GM06990 (cell line): ENCODE results near the gene ARPP21.

Experiments
- DNase-seq: peaks from one replicate; pipeline ENCODE4 v3.0.0-alpha.2; 2011; ENCODE audit not compliant: insufficient read length; ENCODE audit errors: extremely low read depth
- H3K27me3 ChIP-seq: replicated peaks from 2 replicates; pipeline ENCODE4 v1.6.0; 2011; ENCODE audit warnings: low read length; ENCODE audit not compliant: control insufficient read depth, insufficient read depth
- H3K36me3 ChIP-seq: 2 replicates; pipeline ENCODE4 v1.5.1; 2011; ENCODE audit warnings: low read length; ENCODE audit not compliant: control insufficient read depth, insufficient read depth
- H3K4me3 ChIP-seq: replicated peaks from 2 replicates; pipeline ENCODE4 v1.5.1; 2011; ENCODE audit warnings: low read depth, mild to moderate bottlenecking, control low read depth, low read length
- TF ChIP-seq, protein P1 (sequence below): IDR thresholded peaks from 2 replicates; pipeline ENCODE4 v1.5.1; 2011; ENCODE audit warnings: low read length, control low read depth, mild to moderate bottlenecking, inconsistent platforms; ENCODE audit not compliant: insufficient read depth, poor library complexity, severe bottlenecking

ARPP21 gene

DNA sequence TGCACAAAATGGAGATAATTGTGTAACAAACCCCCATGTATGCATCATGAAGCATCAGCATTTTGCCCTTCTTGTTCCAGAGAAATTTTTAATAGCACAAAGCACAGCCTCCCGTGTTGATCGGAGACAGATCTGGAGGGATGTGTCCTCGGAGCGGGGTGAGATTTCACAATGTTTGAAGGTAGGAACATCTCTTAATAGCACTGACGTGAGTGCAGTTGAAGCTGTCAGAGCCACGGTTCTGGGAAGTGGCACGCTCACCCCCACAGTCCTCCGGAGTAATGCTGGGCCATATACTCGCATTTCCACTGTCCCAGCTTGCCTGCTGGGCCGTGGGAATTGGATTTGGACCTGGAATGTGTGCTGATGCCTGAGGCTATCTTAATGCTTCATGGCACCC lies 24.1 kb downstream of the ARPP21 start:
- DNase-seq, result no peak

DNA sequence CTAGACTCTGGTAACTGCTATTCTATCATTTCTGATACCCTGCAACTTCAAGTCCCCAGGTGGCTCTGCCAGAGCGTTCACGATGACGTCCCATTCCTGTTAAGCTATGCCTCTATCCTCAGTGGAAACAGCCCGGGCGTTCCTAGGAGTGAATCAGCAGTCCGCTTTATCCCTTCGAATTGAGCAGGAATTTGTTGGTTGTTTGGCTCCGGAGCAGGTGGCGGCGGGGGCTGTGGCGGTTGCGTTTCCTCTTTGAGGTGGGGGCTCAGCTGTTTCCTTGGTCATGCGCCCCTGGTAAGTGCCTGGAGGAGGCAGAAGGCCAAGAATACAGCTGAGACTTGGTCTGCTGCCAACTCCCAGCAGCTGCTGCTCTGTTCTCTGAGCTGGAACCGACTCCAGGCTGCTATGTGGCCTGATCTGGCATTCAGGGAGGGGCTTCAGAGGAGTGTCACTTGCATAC lies 25.2 kb downstream of the ARPP21 start:
- no peaks in the 10 kb centered on the region for H3K27me3 ChIP-seq
- no peaks in the 10 kb centered on the region for H3K36me3 ChIP-seq
- DNase-seq, result peak; percentile 20
- TF ChIP-seq, protein P1, sequence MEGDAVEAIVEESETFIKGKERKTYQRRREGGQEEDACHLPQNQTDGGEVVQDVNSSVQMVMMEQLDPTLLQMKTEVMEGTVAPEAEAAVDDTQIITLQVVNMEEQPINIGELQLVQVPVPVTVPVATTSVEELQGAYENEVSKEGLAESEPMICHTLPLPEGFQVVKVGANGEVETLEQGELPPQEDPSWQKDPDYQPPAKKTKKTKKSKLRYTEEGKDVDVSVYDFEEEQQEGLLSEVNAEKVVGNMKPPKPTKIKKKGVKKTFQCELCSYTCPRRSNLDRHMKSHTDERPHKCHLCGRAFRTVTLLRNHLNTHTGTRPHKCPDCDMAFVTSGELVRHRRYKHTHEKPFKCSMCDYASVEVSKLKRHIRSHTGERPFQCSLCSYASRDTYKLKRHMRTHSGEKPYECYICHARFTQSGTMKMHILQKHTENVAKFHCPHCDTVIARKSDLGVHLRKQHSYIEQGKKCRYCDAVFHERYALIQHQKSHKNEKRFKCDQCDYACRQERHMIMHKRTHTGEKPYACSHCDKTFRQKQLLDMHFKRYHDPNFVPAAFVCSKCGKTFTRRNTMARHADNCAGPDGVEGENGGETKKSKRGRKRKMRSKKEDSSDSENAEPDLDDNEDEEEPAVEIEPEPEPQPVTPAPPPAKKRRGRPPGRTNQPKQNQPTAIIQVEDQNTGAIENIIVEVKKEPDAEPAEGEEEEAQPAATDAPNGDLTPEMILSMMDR, result no peak
- H3K4me3 ChIP-seq, result no peak overlapping the region

More for the DNA sequence above, 24.1 kb downstream of the ARPP21 start:
- no peaks in the 10 kb centered on the region for H3K36me3 ChIP-seq
- TF ChIP-seq, protein P1, result no peak
- no peaks in the 10 kb centered on the region for H3K27me3 ChIP-seq
- no peak overlapping the region for H3K4me3 ChIP-seq

DNA sequence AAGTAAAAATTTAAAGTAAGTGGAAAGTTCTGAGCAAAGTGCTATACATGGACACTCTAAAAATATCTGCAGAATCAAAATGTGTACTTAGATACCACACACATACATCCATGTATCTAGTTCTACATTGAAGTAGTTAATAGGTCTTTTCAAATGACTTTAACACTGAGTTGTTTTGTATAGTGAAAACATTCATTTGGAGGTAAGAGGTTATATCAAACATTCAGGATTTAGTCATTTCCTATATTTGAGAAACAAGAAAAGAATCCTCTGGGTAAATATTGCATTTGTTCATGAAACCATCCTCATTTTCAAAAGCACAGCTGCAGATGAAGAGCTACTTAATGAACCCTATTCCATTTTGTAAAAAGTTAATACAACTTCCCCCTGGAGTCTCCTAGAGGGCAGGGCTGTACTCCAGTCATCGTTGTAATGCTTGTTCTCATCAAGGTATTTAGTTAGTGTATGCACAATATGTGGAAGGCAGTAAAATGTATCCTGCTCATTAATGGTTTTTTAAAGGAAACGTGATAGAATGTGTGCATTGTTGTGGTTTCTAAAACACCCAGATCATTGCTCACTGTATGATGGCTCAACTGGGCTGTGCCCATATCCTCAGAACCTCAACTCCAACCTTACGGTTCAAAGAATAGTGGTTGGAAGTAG lies 26.2 kb downstream of the ARPP21 start:
- H3K36me3 ChIP-seq, result no peaks in the 10 kb centered on the region
- DNase-seq, result no peak
- TF ChIP-seq, protein P1, result no peak
- H3K4me3 ChIP-seq, result no peak overlapping the region
- no peaks in the 10 kb centered on the region for H3K27me3 ChIP-seq

DNA sequence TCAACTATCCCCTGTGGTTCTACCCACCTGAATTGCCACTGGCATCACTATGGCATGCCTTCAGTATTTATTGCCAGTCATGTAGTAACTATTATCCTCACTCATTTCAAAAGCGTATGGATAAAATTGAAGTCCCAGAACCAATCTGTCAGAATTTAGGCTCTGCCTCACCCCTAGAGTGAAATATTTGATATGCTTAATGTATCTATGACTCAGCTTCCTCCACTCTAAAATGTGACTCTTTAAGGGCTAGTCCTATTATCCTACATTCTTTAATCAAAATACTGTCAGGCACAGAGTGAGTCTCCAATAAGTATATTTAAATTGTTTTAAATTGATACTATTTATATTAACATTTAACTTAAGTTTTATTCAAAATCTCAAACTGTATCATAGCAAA lies 27.6 kb downstream of the ARPP21 start:
- Histone ChIP-seq H3K36me3 (no peaks in the 10 kb centered on the region), H3K27me3 (no peaks in the 10 kb centered on the region), H3K4me3 (no peak overlapping the region)
- TF ChIP-seq, protein P1, result no peak
- DNase-seq, result no peak

DNA sequence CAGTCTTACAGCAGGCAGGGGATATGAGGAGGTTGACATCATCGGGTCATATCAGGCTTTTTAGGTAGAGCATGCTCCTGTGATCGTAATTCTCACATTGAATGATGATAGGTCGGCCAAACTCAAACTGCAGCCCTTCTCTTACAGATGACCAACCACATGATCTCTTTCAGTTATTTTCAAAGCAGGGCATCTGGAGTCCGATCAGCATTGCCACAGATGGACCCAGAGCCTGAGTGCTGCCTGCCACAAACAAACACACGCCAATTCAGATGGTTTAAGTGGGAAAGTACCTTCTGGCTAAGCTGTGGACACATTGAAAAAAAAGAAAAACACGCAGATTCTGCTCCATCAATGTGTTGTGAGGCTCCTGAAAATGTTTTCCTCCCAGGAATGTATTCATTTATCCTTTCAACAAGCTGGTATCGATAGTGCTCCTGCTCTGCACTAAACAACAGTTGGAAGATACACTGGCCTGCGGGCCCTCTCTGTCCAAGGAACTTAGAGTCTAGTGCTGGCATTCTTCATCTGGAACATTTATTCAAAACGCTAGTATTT lies 31.2 kb downstream of the ARPP21 start:
- H3K36me3 ChIP-seq, result no peaks in the 10 kb centered on the region
- TF ChIP-seq, protein P1, result no peak
- no peak overlapping the region for H3K4me3 ChIP-seq

DNA sequence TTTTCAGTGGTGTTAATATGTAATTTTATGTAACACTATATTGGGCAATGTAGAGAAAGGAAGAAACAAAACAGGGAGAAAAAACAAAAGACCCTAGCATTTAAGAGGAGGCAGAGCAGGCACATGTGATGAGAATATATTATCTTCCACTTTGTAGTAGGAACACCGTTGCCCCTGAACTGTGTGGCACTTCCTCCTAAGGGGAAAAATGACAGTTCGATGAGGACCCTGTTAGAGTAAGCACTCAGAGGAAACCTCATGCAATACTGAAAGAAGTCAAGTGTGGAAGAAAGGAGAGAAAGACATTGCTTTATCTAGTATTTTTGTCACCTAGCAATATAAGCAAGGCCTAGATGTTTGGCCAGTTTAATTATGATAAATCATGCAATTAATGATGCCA lies 32.2 kb downstream of the ARPP21 start:
- TF ChIP-seq, protein P1, result no peak
- no peak for DNase-seq
- no peaks in the 10 kb centered on the region for H3K36me3 ChIP-seq
- H3K4me3 ChIP-seq, result no peak overlapping the region
- no peaks in the 10 kb centered on the region for H3K27me3 ChIP-seq

More for the DNA sequence above, 31.2 kb downstream of the ARPP21 start:
- no peak for DNase-seq
- H3K27me3 ChIP-seq, result no peaks in the 10 kb centered on the region
